KOPT-K1 (cell line): ENCODE results near the gene NAV2.

Source experiments
- H3K27ac ChIP-seq: fragments of 200-600 bp; sonication (generic); 2 replicates; pipeline ENCODE4 v1.5.1; 2016; ENCODE audit warnings: antibody characterized with exemption, mild to moderate bottlenecking, low read depth, low read length; ENCODE audit not compliant: poor library complexity, severe bottlenecking
- H3K36me3 ChIP-seq: fragments of 200-600 bp; sonication (generic); 2 replicates; pipeline ENCODE4 v1.5.1; 2017; ENCODE audit warnings: antibody characterized with exemption, mild to moderate bottlenecking, low read length, moderate library complexity; ENCODE audit not compliant: insufficient read depth
- H3K9me3 ChIP-seq: fragments of 200-600 bp; sonication (generic); 2 replicates; pipeline ENCODE4 v1.5.1; 2017; ENCODE audit warnings: antibody characterized with exemption, low read length, mild to moderate bottlenecking; ENCODE audit not compliant: insufficient read depth, poor library complexity, severe bottlenecking

Gene NAV2

GRCh38 chr11:19677381-19678080 lies 35.1 kb upstream of the NAV2 start:
- Histone ChIP-seq H3K36me3 (no peaks in the 10 kb centered on the region), H3K27ac (no peak overlapping the region), H3K9me3 (no peaks in the 10 kb centered on the region)

- Histone ChIP-seq H3K27ac (no peak overlapping the region), H3K36me3 (no peaks in the 10 kb centered on the region), H3K9me3 (no peaks in the 10 kb centered on the region)
Measured at GRCh38 chr11:19679952-19680828, 32.4 kb upstream of the NAV2 start.

DNA sequence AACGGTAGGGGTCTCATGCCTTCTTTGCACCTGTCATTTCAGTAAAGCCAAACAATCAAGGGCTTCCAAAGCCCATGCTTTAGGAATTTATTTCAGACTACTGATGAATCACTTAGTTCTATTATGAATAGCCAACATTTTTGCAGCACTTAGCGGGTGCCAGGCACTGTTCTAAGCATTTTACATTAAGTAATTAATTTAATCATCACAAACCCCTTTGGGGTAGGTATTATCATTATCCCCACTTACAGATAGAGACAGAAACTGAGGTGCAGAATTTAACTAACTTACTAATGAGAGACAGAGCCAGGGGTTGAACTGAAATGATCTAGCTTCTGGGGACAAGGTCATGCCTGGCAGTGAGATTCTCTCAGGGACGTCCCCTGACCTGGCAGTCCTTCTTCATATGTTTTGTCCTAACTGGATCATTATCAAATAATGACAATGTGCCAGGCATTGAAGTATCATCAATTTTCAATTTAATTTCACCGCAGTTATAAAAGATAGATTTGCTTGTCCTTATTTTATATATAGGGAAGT lies 31.7 kb upstream of the NAV2 start:
- H3K27ac ChIP-seq: no peak overlapping the region
- H3K9me3 ChIP-seq: no peaks in the 10 kb centered on the region
- H3K36me3 ChIP-seq: no peaks in the 10 kb centered on the region

DNA sequence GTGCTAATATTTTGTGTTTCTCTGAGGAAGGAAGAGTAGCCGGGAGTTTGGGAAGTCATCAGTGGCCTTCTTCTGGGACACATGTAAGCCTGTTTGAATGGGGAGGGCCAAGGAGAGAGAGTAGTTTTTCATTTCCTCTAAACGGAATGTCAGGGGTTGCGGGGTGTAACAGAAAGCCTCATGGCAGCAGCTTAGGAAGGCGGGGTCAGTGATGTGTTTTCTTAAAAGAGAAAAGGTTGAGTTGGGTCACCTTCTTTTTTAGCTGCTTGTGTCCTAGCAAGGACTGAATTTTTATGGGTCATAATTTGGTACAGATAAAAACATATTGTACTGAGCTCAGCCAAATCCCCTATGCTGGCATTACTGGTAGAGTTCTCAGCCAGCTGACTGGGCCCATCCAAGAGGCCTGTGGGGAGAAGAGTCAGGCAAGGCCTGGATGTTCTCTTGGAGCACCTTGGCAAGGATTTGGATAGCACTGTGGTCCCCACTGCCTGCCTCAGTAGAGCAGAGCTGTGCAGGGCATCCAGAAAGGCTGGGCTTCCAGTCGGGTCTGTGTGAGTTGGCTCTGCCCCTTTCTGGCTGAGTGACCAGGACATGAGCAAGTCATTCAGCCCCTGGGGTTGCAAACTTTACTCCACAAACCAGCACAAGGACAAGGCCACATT lies 29.4 kb upstream of the NAV2 start:
- H3K36me3 ChIP-seq: no peaks in the 10 kb centered on the region
- no peak overlapping the region for H3K27ac ChIP-seq
- no peaks in the 10 kb centered on the region for H3K9me3 ChIP-seq

DNA sequence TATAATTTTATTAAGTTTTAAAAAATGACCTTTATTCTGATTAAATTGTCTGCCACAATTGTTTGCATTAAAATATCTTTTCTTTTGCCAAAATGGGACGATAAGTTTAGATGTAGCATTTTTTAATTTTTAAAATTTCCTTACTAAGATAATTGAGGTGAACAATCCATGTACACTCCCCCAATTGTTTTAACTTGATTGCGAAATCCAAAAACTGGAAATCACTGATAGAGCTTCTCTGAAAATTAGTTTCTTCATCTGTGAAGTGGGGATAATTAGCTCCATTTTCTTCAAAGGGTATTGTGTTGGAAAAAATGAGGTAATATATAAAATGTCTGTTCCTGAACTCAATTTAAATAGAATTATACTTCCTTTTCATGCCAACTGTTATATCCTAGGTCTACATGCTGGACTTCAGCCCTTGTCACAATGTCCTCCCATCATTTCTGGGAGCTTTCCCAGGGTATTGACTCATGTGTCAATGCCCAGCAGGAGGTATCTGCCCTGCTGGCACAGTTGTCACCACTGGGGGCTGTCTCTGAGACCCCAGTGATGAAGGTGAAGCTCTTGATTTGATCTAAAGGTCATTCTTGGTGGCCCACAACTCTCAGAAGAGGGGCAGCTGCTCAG lies 28.7 kb upstream of the NAV2 start:
- Histone ChIP-seq H3K27ac (no peak overlapping the region), H3K9me3 (no peaks in the 10 kb centered on the region), H3K36me3 (no peaks in the 10 kb centered on the region)

DNA sequence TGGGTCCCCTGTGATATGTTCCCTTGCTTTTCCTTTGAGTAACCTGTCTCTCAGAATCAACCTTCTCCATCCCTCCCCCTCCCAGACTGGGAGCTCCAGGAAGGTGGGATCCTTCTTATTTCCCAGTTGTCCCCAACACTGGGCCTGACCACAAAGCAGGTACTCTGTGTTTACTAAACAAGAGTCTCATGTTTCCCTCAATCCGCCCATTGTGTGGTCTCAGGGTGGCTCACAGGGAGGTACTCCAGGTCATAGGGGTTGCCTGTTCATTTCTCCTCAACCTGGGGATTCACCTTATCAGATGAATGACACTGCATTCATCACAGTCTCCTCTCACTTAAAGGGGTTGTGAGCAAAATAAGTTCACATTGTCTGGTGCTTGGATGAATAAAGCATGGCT lies 26.4 kb upstream of the NAV2 start:
- Histone ChIP-seq H3K27ac (no peak overlapping the region), H3K36me3 (no peaks in the 10 kb centered on the region), H3K9me3 (no peaks in the 10 kb centered on the region)

DNA sequence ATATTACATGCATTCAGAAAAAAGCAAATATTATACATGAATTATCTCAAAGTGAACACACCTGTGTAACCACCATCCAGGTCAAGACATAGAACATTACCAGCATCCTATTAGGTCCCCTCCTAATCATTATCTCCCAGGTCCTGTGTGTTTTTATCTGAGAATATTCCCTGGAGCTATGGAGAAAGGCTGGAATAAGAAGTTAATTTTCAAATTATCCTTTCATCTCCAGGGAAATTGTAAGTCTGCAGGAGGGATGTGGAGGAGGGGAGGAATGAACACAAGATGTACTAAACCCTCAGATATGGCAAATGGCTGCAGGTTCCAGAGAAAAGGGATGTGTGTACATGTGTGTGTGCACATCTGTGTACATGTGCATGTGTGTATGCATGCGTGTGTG lies 25.2 kb upstream of the NAV2 start:
- Histone ChIP-seq H3K36me3 (no peaks in the 10 kb centered on the region), H3K9me3 (no peaks in the 10 kb centered on the region), H3K27ac (no peak overlapping the region)

DNA sequence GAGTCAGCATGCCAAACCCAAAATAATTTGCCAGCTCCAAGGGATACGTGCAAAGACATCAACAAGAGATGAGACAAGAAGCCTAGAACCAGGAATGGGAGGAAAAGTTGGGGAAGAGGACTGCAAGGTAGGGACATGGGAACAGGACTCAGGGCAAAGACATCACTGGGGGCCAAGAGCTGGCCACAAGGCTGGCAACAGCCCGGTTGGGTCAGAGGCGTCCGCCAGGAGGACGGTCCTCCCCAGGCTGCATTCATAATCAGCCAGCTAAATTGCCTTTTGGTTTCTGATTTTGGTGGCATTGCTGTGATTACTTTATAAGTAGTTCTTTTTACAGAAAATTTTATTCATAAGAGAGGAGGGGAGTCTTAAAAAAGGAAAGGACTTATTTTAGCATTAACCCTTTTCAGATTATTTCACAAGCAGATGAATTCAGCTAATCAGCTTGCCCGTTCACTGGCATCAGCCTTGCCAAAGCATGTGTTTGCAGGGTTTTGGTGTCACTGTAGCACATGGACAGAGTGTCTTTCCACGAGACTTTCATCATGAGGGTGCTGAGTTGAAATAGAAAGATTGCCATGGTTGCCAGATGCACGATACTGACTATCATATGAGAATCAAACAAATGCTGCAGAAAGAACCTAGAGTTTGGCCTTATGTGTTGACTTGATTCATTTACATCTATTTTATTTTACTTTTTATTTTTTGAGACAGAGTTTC lies 23.2 kb upstream of the NAV2 start:
- no peaks in the 10 kb centered on the region for H3K36me3 ChIP-seq
- H3K9me3 ChIP-seq: no peaks in the 10 kb centered on the region
- H3K27ac ChIP-seq: no peak overlapping the region

- Histone ChIP-seq H3K36me3 (no peaks in the 10 kb centered on the region), H3K27ac (no peak overlapping the region), H3K9me3 (no peaks in the 10 kb centered on the region)
Measured at GRCh38 chr11:19690885-19691284, 21.8 kb upstream of the NAV2 start.

DNA sequence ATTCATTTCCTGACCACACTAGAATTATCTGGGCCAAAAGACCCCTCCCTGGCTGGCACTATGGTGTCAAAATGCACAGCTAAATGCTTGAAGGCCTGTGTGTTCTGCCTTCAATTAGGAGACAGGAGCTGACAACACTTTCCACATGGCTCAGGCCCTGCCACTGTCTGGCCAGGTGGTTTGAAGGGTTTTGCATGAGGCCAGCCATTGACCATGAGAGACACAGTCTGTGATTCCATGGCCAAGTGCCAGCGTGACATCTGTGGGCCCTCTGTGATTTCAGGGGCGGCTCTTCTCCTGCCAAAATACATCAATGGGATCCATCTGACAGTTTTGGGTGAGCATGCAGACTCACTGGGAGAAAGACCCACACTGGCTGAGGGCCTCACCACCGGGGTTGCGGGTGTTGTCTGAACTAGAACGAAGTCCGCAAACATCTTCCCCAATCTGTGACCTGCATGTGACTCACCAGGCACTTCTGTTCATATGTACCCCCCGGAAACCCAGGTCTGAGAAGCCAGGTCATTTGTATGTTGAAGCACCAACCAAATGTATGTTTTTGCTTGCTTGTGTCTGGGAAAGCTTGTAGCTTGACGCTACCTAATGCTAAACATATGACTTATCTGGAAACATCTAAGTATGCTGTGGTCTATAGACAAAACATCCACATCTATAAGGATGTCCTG lies 20.7 kb upstream of the NAV2 start:
- Histone ChIP-seq H3K36me3 (no peaks in the 10 kb centered on the region), H3K9me3 (no peaks in the 10 kb centered on the region), H3K27ac (no peak overlapping the region)

DNA sequence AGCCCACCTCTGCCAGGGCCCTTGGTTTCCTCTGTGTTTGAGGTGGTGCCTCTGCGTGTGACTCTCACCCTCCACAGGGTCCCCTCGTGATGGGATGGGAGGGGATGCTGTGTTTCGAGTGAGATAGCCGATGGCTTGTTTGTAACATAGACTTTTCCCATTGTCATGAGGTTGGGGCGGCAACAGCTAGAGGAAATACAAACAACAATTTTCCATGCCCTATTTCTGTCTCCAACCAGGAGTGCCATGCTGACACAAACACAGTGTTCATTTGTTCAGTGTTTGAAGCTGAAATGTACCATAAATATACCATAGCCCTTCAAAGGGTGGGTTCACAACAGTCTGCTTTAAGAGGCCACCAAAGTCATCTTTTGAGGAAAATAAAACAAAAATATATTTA lies 19.5 kb upstream of the NAV2 start:
- Histone ChIP-seq H3K27ac (no peak overlapping the region), H3K36me3 (no peaks in the 10 kb centered on the region), H3K9me3 (no peaks in the 10 kb centered on the region)

GRCh38 chr11:19694796-19695345 lies 17.8 kb upstream of the NAV2 start:
- no peaks in the 10 kb centered on the region for H3K9me3 ChIP-seq

DNA sequence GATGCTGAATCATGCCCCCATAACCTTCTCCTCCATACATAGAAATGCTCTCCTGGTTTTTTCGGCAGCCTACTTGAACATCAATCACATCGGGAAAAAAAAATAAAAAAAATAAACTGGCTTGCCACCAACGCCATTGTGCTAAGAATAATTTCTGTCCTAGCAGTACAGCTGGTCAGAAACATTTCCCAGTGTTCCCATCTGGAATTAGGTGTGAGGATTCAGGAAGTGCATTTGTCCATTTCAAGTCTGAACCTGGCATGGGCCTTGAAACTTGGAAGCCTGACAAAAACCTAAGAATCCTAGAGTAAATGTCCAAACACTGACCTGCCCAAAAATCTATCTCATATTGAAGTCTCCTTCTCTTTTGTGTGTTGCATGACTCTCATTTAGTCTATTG lies 16.6 kb upstream of the NAV2 start:
- Histone ChIP-seq H3K9me3 (no peaks in the 10 kb centered on the region), H3K36me3 (no peaks in the 10 kb centered on the region), H3K27ac (no peak overlapping the region)

More at GRCh38 chr11:19694796-19695345, 17.8 kb upstream of the NAV2 start:
- Histone ChIP-seq H3K36me3 (no peaks in the 10 kb centered on the region), H3K27ac (no peak overlapping the region)

DNA sequence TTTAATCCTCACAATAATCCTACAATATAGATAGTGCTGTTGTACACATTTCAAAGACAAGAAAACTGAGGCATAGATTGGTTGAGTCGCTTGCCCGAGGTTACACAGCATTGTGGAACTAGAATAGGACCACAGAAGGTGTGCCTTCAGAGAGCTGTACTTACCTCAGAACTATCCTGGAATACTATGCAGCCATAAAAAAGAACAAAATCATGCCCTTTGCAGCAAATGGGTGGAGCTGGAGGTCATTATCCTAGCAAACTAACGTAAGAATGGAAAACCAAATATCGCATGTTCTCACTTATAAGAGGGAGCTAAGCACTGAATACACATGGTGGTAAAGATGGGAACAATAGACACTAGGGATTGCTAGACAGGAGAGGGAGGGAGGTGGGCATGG lies 15.7 kb upstream of the NAV2 start:
- Histone ChIP-seq H3K36me3 (no peaks in the 10 kb centered on the region), H3K27ac (no peak overlapping the region), H3K9me3 (no peaks in the 10 kb centered on the region)
